ENCODE data around the gene LRFN4.

Gene LRFN4

GRCh38 chr11:66857927-66858185 is 992 bp downstream of the LRFN4 start:
- H3K36me3 ChIP-seq (replicated peaks), result peaks cover 26% of the 10 kb centered on the region
- no peaks in the 10 kb centered on the region for H3K27me3 ChIP-seq (ENCODE audit: low read depth)
- H3K9me3 ChIP-seq, result no peaks in the 10 kb centered on the region
- peaks cover 5% of the 10 kb centered on the region for H3K4me1 ChIP-seq
- DNase-seq (ENCODE audit: low spot score in 2 of 2), result no peak
- in situ Hi-C loops (cut with MboI; ENCODE audit: low sequenced_read_pairs), result no loop called here
- H3K4me3 ChIP-seq, result peak overlapping the region; percentile 42

- Histone ChIP-seq H3K27me3 (ENCODE audit: low read depth) (no peaks in the 10 kb centered on the region), H3K4me1 (peaks cover 5% of the 10 kb centered on the region), H3K9me3 (no peaks in the 10 kb centered on the region), H3K4me3 (peak overlapping the region; percentile 42; the same call in 1 of the 2 replicates), H3K36me3 (replicated peaks) (peaks cover 26% of the 10 kb centered on the region)
- no peak for DNase-seq (ENCODE audit: low spot score in 2 of 2)
- in situ Hi-C loops (cut with MboI; ENCODE audit: low sequenced_read_pairs), result no loop called here
Observed at GRCh38 chr11:66858186-66858938, 1.5 kb downstream of the LRFN4 start.

- Histone ChIP-seq H3K27me3 (ENCODE audit: low read depth) (no peaks in the 10 kb centered on the region), H3K4me1 (peaks cover 5% of the 10 kb centered on the region), H3K9me3 (no peaks in the 10 kb centered on the region), H3K36me3 (replicated peaks) (peaks cover 26% of the 10 kb centered on the region), H3K4me3 (no peak overlapping the region)
- no peak for DNase-seq (ENCODE audit: low spot score in 2 of 2)
- in situ Hi-C loops (cut with MboI; ENCODE audit: low sequenced_read_pairs), result no loop called here
Observed at GRCh38 chr11:66858939-66859685, 2.2 kb downstream of the LRFN4 start.

GRCh38 chr11:66859686-66860448 is 3.0 kb downstream of the LRFN4 start:
- no peaks in the 10 kb centered on the region for H3K27me3 ChIP-seq (ENCODE audit: low read depth)
- in situ Hi-C loops (cut with MboI; ENCODE audit: low sequenced_read_pairs), result no loop called here
- H3K36me3 ChIP-seq (replicated peaks), result peaks cover 26% of the 10 kb centered on the region
- no peak overlapping the region for H3K4me3 ChIP-seq
- H3K4me1 ChIP-seq, result peaks cover 5% of the 10 kb centered on the region
- no peaks in the 10 kb centered on the region for H3K9me3 ChIP-seq
- DNase-seq (ENCODE audit: low spot score in 2 of 2), result no peak

- Histone ChIP-seq H3K36me3 (replicated peaks) (peaks cover 26% of the 10 kb centered on the region), H3K27me3 (ENCODE audit: low read depth) (no peaks in the 10 kb centered on the region), H3K4me1 (peaks cover 5% of the 10 kb centered on the region), H3K9me3 (no peaks in the 10 kb centered on the region), H3K4me3 (no peak overlapping the region)
- in situ Hi-C loops (cut with MboI; ENCODE audit: low sequenced_read_pairs), result no loop called here
- no peak for DNase-seq (ENCODE audit: low spot score in 2 of 2)
Observed at GRCh38 chr11:66860449-66860831, 3.6 kb downstream of the LRFN4 start.

- DNase-seq (ENCODE audit: low spot score in 2 of 2), result no peak
- no peak overlapping the region for H3K4me3 ChIP-seq
- H3K4me1 ChIP-seq, result no peaks in the 10 kb centered on the region
- no peaks in the 10 kb centered on the region for H3K9me3 ChIP-seq
- H3K27me3 ChIP-seq (ENCODE audit: low read depth), result no peaks in the 10 kb centered on the region
- peaks cover 26% of the 10 kb centered on the region for H3K36me3 ChIP-seq (replicated peaks)
- in situ Hi-C loops (cut with MboI; ENCODE audit: low sequenced_read_pairs), result no loop called here
Observed at GRCh38 chr11:66861038-66861773, 4.3 kb downstream of the LRFN4 start.

- Histone ChIP-seq H3K27me3 (ENCODE audit: low read depth) (no peaks in the 10 kb centered on the region), H3K36me3 (replicated peaks) (peaks cover 26% of the 10 kb centered on the region), H3K9me3 (no peaks in the 10 kb centered on the region), H3K4me3 (no peak overlapping the region), H3K4me1 (no peaks in the 10 kb centered on the region)
- in situ Hi-C loops (cut with MboI; ENCODE audit: low sequenced_read_pairs), result no loop called here
- no peak for DNase-seq (ENCODE audit: low spot score in 2 of 2)
Observed at GRCh38 chr11:66861774-66862558, 5.1 kb downstream of the LRFN4 start.

- DNase-seq (ENCODE audit: low spot score in 2 of 2), result no peak
- Histone ChIP-seq H3K9me3 (no peaks in the 10 kb centered on the region), H3K4me1 (no peaks in the 10 kb centered on the region), H3K4me3 (no peak overlapping the region), H3K27me3 (ENCODE audit: low read depth) (no peaks in the 10 kb centered on the region), H3K36me3 (replicated peaks) (peaks cover 26% of the 10 kb centered on the region)
- in situ Hi-C loops (cut with MboI; ENCODE audit: low sequenced_read_pairs), result no loop called here
Observed at GRCh38 chr11:66862559-66863037, 5.7 kb downstream of the LRFN4 start.

- DNase-seq (ENCODE audit: low spot score in 2 of 2), result no peak
- H3K4me3 ChIP-seq, result no peak overlapping the region
- H3K27me3 ChIP-seq (ENCODE audit: low read depth), result no peaks in the 10 kb centered on the region
- in situ Hi-C loops (cut with MboI; ENCODE audit: low sequenced_read_pairs), result no loop called here
- H3K9me3 ChIP-seq, result no peaks in the 10 kb centered on the region
- no peaks in the 10 kb centered on the region; the same call in 1 of the 2 replicates for H3K4me1 ChIP-seq
- H3K36me3 ChIP-seq (replicated peaks), result peaks cover 22% of the 10 kb centered on the region
Observed at GRCh38 chr11:66863428-66864125, 6.7 kb downstream of the LRFN4 start.

- H3K9me3 ChIP-seq, result no peaks in the 10 kb centered on the region
- H3K36me3 ChIP-seq (replicated peaks), result peaks cover 14% of the 10 kb centered on the region
- H3K4me3 ChIP-seq, result no peak overlapping the region
- no peaks in the 10 kb centered on the region for H3K27me3 ChIP-seq (ENCODE audit: low read depth)
- no peak for DNase-seq (ENCODE audit: low spot score in 2 of 2)
- H3K4me1 ChIP-seq, result no peaks in the 10 kb centered on the region; the same call in 1 of the 2 replicates
- in situ Hi-C loops (cut with MboI; ENCODE audit: low sequenced_read_pairs), result no loop called here
Observed at GRCh38 chr11:66864172-66864901, 7.5 kb downstream of the LRFN4 start.

- H3K36me3 ChIP-seq (replicated peaks), result peaks cover 9% of the 10 kb centered on the region; the same call in 1 of the 2 replicates
- in situ Hi-C loops (cut with MboI; ENCODE audit: low sequenced_read_pairs), result no loop called here
- no peak for DNase-seq (ENCODE audit: low spot score in 2 of 2)
Observed at GRCh38 chr11:66864924-66865697, 8.2 kb downstream of the LRFN4 start.

More at GRCh38 chr11:66864924-66865697, 8.2 kb downstream of the LRFN4 start:
- no peak overlapping the region for H3K4me3 ChIP-seq
- no peaks in the 10 kb centered on the region; the same call in 1 of the 2 replicates for H3K4me1 ChIP-seq
- no peaks in the 10 kb centered on the region for H3K9me3 ChIP-seq
- no peaks in the 10 kb centered on the region for H3K27me3 ChIP-seq (ENCODE audit: low read depth)
